GM21723 (cell line): Measurements from ENCODE around the gene MS4A5.

Source experiments
- ATAC-seq: cut with Tn5 transposase; IDR thresholded peaks from one replicate; pipeline ENCODE4 v1.9.1; 2021; ENCODE audit warnings: mild to moderate bottlenecking, moderate library complexity; ENCODE audit not compliant: unreplicated experiment

The MS4A5 gene

GRCh38 chr11:60477035-60477445 is 47.7 kb downstream of the MS4A5 start:
- ATAC-seq: peak; percentile 62

- ATAC-seq: peak; percentile 48
Measured at GRCh38 chr11:60482361-60482760, 53.0 kb downstream of the MS4A5 start.

DNA sequence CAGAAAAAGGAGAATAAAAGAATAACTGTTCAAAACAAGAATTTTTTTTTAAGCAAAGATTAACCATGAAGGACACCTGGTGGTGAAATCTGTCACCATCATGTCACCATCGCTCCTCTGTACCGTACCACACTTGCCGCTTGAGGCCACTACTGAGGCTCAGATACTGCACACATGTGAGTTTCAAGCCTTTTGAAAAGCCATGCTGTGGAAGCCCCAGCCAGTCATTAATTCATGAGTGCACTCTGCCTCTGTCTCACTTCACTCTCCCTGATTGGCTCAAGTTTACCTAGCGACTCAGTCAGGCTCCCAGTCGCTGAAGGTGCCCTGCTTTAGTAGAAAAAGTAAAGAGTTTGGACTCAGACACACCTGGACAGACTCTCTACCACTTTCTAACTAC is 56.6 kb downstream of the MS4A5 start:
- peak; percentile 94 for ATAC-seq

DNA sequence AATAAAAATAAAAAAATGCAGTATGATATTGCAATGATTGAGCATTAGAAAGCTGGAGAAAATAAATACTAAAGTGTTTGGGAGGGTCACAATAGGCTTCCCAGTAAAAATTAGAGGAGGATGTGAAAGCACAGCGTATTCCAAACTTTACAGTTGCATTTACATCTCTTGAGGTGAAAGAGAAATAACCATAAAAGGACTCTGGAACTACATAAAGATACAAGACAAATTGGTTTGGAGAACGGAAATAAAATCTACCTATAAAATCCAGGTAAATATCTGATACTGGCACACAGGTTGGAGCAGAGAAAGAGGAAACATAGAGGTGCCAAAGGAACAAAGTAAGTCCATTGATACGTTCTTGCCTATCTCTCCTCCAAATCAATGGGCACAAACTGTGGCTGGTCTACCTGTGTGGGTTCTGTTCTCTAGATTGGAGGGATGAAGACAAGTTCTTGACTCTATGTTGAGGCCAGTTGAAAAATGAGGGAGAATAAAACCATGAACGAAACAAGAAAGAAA is 63.2 kb downstream of the MS4A5 start, which contains the start of gene MS4A12:
TSS of gene MS4A12 (plus strand) at position 291 of the 522 bp plus-strand sequence. CDS start 4,541 bp downstream, outside the sequence.
- no peak for ATAC-seq

DNA sequence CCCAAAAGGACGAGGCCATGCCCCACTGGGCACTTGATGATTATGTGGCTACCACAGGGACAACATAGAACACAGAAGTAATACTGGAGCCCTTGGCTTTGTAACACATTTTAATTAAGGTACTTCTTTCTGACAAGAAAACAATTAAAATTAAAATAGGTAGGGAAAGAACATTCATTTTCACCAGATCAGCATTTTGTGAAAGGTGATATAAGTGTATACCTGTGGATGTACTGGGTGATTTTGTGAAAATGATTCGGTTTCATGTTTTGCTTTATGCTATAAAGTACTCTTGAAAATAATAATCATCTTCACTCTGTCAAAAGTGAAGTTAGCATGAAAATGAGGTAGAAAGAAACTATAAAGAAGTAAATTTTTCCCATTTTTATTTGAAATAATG is 64.1 kb downstream of the MS4A5 start:
- no peak for ATAC-seq
